Astrocyte of the spinal cord (primary cell): Measurements from ENCODE around the gene KAT6B.

ENCODE experiments used
- DNase-seq: peaks from one replicate; pipeline ENCODE4 v3.0.0; 2011; ENCODE audit warnings: low read depth, low spot score
- H3K4me3 ChIP-seq: 2 replicates; pipeline ENCODE4 v1.5.1; 2011; ENCODE audit warnings: low read depth, mild to moderate bottlenecking, low read length, moderate library complexity
- CTCF ChIP-seq: IDR thresholded peaks from 2 replicates; pipeline ENCODE4 v1.5.1; 2012; ENCODE audit warnings: low read depth, mild to moderate bottlenecking, low read length, inconsistent platforms
- in situ Hi-C: cut with HindIII; loops from 2 replicates; pipeline ENCODE4 v1.10.0; 2017; ENCODE audit warnings: low sequenced_read_pairs

Gene KAT6B

DNA sequence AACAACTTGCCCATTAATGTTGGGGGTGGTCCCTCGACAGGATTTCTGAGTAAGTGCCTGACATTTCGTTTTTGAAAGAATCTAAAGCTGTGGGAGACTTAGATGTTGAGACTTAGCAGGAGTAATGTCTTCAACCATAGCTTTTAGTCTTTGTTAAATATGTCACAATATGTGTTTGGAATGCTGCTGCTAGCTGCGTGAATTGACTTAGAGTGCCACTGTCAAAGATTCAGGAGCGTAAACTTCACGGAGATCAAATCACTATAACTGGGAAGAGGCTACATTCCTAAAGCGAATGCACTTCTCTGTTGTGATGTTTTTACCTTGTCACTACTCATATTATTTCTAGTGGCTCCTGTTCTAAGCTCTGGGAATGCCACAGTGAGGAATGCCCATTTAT lies 193.8 kb downstream of the KAT6B start:
- in situ Hi-C loops, result no loop called here
- no peak for DNase-seq
- TF ChIP-seq CTCF, result no peak
- H3K4me3 ChIP-seq, result no peak overlapping the region

DNA sequence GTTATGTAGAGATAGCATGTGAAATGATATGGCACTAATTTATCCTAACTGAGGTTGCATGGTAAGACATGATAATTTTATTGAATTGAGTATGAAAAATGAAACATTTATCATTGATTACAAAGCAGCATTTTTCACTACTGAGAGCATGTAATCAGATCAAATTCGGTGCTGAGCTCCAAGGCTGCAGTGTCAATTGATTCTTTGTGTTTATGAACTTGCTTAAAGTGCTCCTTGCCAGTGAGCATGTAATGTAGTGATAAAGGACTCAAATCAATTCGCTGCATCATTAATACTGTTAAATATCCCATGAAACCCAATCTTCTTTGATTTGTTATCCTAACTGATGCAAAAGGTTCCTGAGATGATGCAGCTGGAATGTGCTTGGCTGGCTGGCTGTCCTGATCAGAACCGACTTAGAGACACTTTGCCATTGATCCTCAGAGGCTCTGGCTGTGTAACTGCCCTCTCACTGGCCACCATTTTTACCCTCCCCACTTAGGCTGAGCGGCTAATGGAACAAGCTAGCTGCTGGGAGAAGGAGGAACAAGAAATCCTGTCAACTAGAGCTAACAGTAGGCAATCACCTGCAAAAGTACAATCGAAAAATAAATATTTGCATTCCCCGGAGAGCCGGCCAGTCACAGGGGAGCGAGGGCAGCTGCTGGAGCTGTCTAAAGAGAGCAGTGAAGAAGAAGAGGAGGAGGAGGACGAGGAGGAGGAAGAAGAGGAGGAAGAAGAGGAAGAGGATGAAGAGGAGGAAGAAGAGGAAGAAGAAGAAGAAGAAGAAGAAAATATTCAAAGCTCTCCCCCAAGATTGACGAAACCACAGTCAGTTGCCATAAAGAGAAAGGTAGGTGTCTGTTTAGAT lies 195.2 kb downstream of the KAT6B start:
- no peak overlapping the region for H3K4me3 ChIP-seq
- no peak for DNase-seq
- in situ Hi-C loops, result no loop called here
- no peak for TF ChIP-seq CTCF

- TF ChIP-seq CTCF, result no peak
- in situ Hi-C loops, result no loop called here
- no peak overlapping the region for H3K4me3 ChIP-seq
- DNase-seq, result no peak
Measured at GRCh38 chr10:75023074-75023473, 196.7 kb downstream of the KAT6B start.

GRCh38 chr10:75024971-75025523 lies 198.6 kb downstream of the KAT6B start:
- TF ChIP-seq CTCF, result no peak
- H3K4me3 ChIP-seq, result no peak overlapping the region
- in situ Hi-C loops, result no loop called here
- DNase-seq, result no peak

GRCh38 chr10:75028049-75028448 lies 201.6 kb downstream of the KAT6B start:
- H3K4me3 ChIP-seq, result no peak overlapping the region
- no peak for DNase-seq
- in situ Hi-C loops, result no loop called here
- no peak for TF ChIP-seq CTCF

- no peak for DNase-seq
- TF ChIP-seq CTCF, result no peak
- in situ Hi-C loops, result no loop called here
- H3K4me3 ChIP-seq, result no peak overlapping the region
Measured at GRCh38 chr10:75028748-75029147, 202.3 kb downstream of the KAT6B start.
